Measurements from ENCODE around the gene ZNF839. TPM values are rescaled to one million over a fixed set of nuclear protein-coding genes. Genes with fewer than 3 reads are reported as not detected.

The ZNF839 gene
- polyA plus RNA-seq, 1 experiment: 7.1 TPM

- TF ChIP-seq, protein P1, sequence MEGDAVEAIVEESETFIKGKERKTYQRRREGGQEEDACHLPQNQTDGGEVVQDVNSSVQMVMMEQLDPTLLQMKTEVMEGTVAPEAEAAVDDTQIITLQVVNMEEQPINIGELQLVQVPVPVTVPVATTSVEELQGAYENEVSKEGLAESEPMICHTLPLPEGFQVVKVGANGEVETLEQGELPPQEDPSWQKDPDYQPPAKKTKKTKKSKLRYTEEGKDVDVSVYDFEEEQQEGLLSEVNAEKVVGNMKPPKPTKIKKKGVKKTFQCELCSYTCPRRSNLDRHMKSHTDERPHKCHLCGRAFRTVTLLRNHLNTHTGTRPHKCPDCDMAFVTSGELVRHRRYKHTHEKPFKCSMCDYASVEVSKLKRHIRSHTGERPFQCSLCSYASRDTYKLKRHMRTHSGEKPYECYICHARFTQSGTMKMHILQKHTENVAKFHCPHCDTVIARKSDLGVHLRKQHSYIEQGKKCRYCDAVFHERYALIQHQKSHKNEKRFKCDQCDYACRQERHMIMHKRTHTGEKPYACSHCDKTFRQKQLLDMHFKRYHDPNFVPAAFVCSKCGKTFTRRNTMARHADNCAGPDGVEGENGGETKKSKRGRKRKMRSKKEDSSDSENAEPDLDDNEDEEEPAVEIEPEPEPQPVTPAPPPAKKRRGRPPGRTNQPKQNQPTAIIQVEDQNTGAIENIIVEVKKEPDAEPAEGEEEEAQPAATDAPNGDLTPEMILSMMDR (IDR thresholded peaks at IDR 0.05; ENCODE audit: low read depth, low read length): no peak
- H3K9me3 ChIP-seq (ENCODE audit: control insufficient read depth, insufficient read depth, low read length): no peaks in the 10 kb centered on the region
- H3K4me3 ChIP-seq (ENCODE audit: low read depth, low read length): no peak overlapping the region
- H3K27ac ChIP-seq (ENCODE audit: low read depth, low read length): no peak overlapping the region
- ChIA-PET POLR2A (interaction anchor here (1.3 kb wide), 1 partner anchor 10 kb away, joined by 3 read pairs; the partner anchor contains the start of genes CINP and TECPR2), CTCF (interaction anchor here (1.0 kb wide), 1 partner anchor 8 kb away, joined by 3 read pairs; no protein-coding TSS in a partner anchor)
- H3K27me3 ChIP-seq (ENCODE audit: control insufficient read depth, insufficient read depth, low read length): no peaks in the 10 kb centered on the region
- DNase-seq (ENCODE audit: low read depth, low spot score): no peak
Observed at GRCh38 chr14:102352213-102352612, 32.7 kb downstream of the ZNF839 start.

GRCh38 chr14:102353126-102353619, 33.6 kb downstream of the ZNF839 start:
- Histone ChIP-seq H3K4me3 (ENCODE audit: low read depth, low read length) (no peak overlapping the region), H3K27ac (ENCODE audit: low read depth, low read length) (no peak overlapping the region), H3K27me3 (ENCODE audit: control insufficient read depth, insufficient read depth, low read length) (no peaks in the 10 kb centered on the region), H3K9me3 (ENCODE audit: control insufficient read depth, insufficient read depth, low read length) (no peaks in the 10 kb centered on the region)
- DNase-seq (ENCODE audit: low read depth, low spot score): no peak
- CTCF ChIA-PET: interaction anchor here (1.0 kb wide), 1 partner anchor 9 kb away, joined by 3 read pairs; no protein-coding TSS in a partner anchor
- TF ChIP-seq, protein P1 (IDR thresholded peaks at IDR 0.05; ENCODE audit: low read depth, low read length): no peak
- POLR2A ChIA-PET: no interaction called here

DNA sequence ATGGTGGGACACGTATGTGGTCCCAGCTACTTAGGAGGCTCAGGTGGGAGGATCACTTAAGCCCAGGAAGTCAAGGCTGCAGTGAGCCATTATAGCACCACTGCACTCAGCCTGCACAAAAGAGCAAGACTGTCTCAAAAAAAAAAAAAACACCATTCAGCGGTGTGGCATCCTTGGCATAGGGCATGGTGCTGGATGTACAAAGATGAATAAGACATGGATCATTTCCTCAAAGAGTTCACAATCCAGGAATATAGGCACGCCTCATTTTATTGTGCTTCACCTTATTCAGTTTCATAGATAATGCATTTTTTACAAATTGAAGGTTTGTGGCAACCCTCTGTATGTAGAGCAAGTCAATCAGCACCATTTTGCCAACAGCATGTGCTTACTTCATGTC, 36.7 kb downstream of the ZNF839 start:
- H3K9me3 ChIP-seq (ENCODE audit: control insufficient read depth, insufficient read depth, low read length): no peaks in the 10 kb centered on the region
- H3K4me3 ChIP-seq (ENCODE audit: low read depth, low read length): no peak overlapping the region
- TF ChIP-seq, protein P1 (IDR thresholded peaks at IDR 0.05; ENCODE audit: low read depth, low read length): no peak
- H3K27me3 ChIP-seq (ENCODE audit: control insufficient read depth, insufficient read depth, low read length): no peaks in the 10 kb centered on the region
- CTCF ChIA-PET: interaction anchor here (1.4 kb wide), 1 partner anchor 82 kb away, joined by 3 read pairs; no protein-coding TSS in a partner anchor
- POLR2A ChIA-PET: no interaction called here
- DNase-seq (ENCODE audit: low read depth, low spot score): no peak
- no peak overlapping the region for H3K27ac ChIP-seq (ENCODE audit: low read depth, low read length)

GRCh38 chr14:102359341-102359740, 39.8 kb downstream of the ZNF839 start:
- Histone ChIP-seq H3K27me3 (ENCODE audit: control insufficient read depth, insufficient read depth, low read length) (no peaks in the 10 kb centered on the region), H3K27ac (ENCODE audit: low read depth, low read length) (no peak overlapping the region), H3K9me3 (ENCODE audit: control insufficient read depth, insufficient read depth, low read length) (no peaks in the 10 kb centered on the region), H3K4me3 (ENCODE audit: low read depth, low read length) (no peak overlapping the region)
- CTCF ChIA-PET: no interaction called here
- no peak for DNase-seq (ENCODE audit: low read depth, low spot score)
- TF ChIP-seq, protein P1 (IDR thresholded peaks at IDR 0.05; ENCODE audit: low read depth, low read length): no peak
- POLR2A ChIA-PET: no interaction called here

DNA sequence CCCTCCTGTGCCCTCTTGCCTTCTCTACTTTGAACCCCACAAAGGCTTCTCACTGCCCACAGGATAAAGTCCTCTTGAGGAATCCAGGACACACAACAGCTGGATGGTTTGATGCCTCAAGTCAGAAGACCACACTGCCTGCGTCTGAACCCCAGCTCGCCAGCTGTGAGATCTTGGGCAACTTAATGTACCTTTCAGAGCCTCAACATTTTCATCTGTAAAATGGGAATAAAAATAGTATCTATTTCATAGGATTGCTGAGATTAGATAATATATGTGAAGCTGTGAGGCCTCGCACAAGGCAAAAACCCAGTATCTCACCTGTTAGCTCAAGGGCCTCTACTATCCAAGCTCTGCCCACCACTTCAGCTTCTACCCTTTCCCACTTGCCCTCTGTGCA, 40.8 kb downstream of the ZNF839 start:
- Histone ChIP-seq H3K27ac (ENCODE audit: low read depth, low read length) (no peak overlapping the region), H3K9me3 (ENCODE audit: control insufficient read depth, insufficient read depth, low read length) (no peaks in the 10 kb centered on the region), H3K27me3 (ENCODE audit: control insufficient read depth, insufficient read depth, low read length) (no peaks in the 10 kb centered on the region), H3K4me3 (ENCODE audit: low read depth, low read length) (no peak overlapping the region)
- no peak for DNase-seq (ENCODE audit: low read depth, low spot score)
- ChIA-PET POLR2A (no interaction called here), CTCF (no interaction called here)
- TF ChIP-seq, protein P1 (IDR thresholded peaks at IDR 0.05; ENCODE audit: low read depth, low read length): no peak

Data from AG04450 (cell line).